WERI-Rb-1 (cell line): ENCODE results near the gene EPB41L2.

ENCODE experiments used
- DNase-seq: peaks from one replicate; pipeline ENCODE4 v3.0.0-alpha.2; 2020
- H3K27ac ChIP-seq: fragments of 250-450 bp; sonication (Bioruptor Pico); 2 replicates; pipeline ENCODE4 v1.5.1; 2020; ENCODE audit warnings: mild to moderate bottlenecking, moderate library complexity
- H3K27me3 ChIP-seq: fragments of 250-450 bp; sonication (Bioruptor Pico); 2 replicates; pipeline ENCODE4 v1.5.1; 2021; ENCODE audit warnings: mild to moderate bottlenecking, low read depth, moderate library complexity; ENCODE audit not compliant: insufficient read depth, severe bottlenecking
- H3K36me3 ChIP-seq: fragments of 250-450 bp; sonication (Bioruptor Pico); 2 replicates; pipeline ENCODE4 v1.5.1; 2020; ENCODE audit warnings: mild to moderate bottlenecking, moderate library complexity
- H3K4me3 ChIP-seq: 2 replicates; pipeline ENCODE4 v1.5.1; 2011; ENCODE audit warnings: low read depth, mild to moderate bottlenecking, control low read depth, low read length
- H3K9me3 ChIP-seq: fragments of 250-450 bp; sonication (Bioruptor Pico); 2 replicates; pipeline ENCODE4 v1.5.1; 2021; ENCODE audit warnings: mild to moderate bottlenecking, moderate library complexity; ENCODE audit not compliant: severe bottlenecking
- CTCF ChIP-seq: IDR thresholded peaks from 2 replicates; pipeline ENCODE4 v1.5.1; 2011; ENCODE audit warnings: low read depth, mild to moderate bottlenecking, control low read depth, inconsistent platforms, low read length

The EPB41L2 gene

GRCh38 chr6:130969166-130969565 is 93.9 kb downstream of the EPB41L2 start:
- Histone ChIP-seq H3K36me3 (no peaks in the 10 kb centered on the region), H3K27me3 (no peaks in the 10 kb centered on the region), H3K9me3 (no peaks in the 10 kb centered on the region), H3K4me3 (no peak overlapping the region), H3K27ac (no peak overlapping the region)
- DNase-seq: no peak
- TF ChIP-seq CTCF: no peak

- H3K27ac ChIP-seq: no peak overlapping the region
- no peaks in the 10 kb centered on the region for H3K36me3 ChIP-seq
- no peak for DNase-seq
- no peak for TF ChIP-seq CTCF
- no peaks in the 10 kb centered on the region for H3K27me3 ChIP-seq
- H3K4me3 ChIP-seq: no peak overlapping the region
- no peaks in the 10 kb centered on the region for H3K9me3 ChIP-seq
Measured at GRCh38 chr6:130968476-130968875, 94.6 kb downstream of the EPB41L2 start.

- no peak overlapping the region for H3K4me3 ChIP-seq
- DNase-seq: no peak
- no peaks in the 10 kb centered on the region for H3K9me3 ChIP-seq
- no peak for TF ChIP-seq CTCF
- no peak overlapping the region for H3K27ac ChIP-seq
- H3K36me3 ChIP-seq: no peaks in the 10 kb centered on the region
- no peaks in the 10 kb centered on the region for H3K27me3 ChIP-seq
Measured at GRCh38 chr6:130967502-130968445, 95.3 kb downstream of the EPB41L2 start.

GRCh38 chr6:130966344-130966980 is 96.6 kb downstream of the EPB41L2 start:
- Histone ChIP-seq H3K9me3 (no peaks in the 10 kb centered on the region), H3K36me3 (no peaks in the 10 kb centered on the region), H3K4me3 (no peak overlapping the region), H3K27me3 (no peaks in the 10 kb centered on the region), H3K27ac (no peak overlapping the region)
- no peak for TF ChIP-seq CTCF
- DNase-seq: no peak

GRCh38 chr6:130965656-130966055 is 97.4 kb downstream of the EPB41L2 start:
- TF ChIP-seq CTCF: no peak
- H3K36me3 ChIP-seq: no peaks in the 10 kb centered on the region
- H3K9me3 ChIP-seq: no peaks in the 10 kb centered on the region
- H3K27ac ChIP-seq: no peak overlapping the region
- no peaks in the 10 kb centered on the region for H3K27me3 ChIP-seq
- H3K4me3 ChIP-seq: no peak overlapping the region
- no peak for DNase-seq
